NOMO-1 (cell line): ENCODE results near the gene NUTF2.
"Not testable (repeated sequence)": the region's sequence is repeated elsewhere in the genome, so short reads cannot be mapped to it uniquely, and the experiment has no call there.

Experiments used
- DNase-seq, 2 experiments: peaks; one replicate each; lab custom pipeline; 2025; ENCODE audit not compliant: unreplicated experiment in 2 of 2; lab: John Stamatoyannopoulos, UW

NUTF2 gene

GRCh38 chr16:67862623-67863583, 16.2 kb downstream of the NUTF2 start:
- DNase-seq, result no peak

GRCh38 chr16:67864044-67864443, 17.3 kb downstream of the NUTF2 start:
- not testable (repeated sequence) for DNase-seq

GRCh38 chr16:67864594-67864993, 17.9 kb downstream of the NUTF2 start:
- DNase-seq, result no peak

GRCh38 chr16:67865318-67865717, 18.6 kb downstream of the NUTF2 start:
- peak in 1 of 2 experiments; percentile 5 for DNase-seq

- no peak for DNase-seq
These were observed 21.6 kb downstream of the NUTF2 start for GRCh38 chr16:67868290-67868689.

GRCh38 chr16:67869653-67870052, 22.9 kb downstream of the NUTF2 start:
- no peak for DNase-seq

- no peak for DNase-seq
These were observed 24.5 kb downstream of the NUTF2 start for GRCh38 chr16:67871256-67871655.

- DNase-seq, result no peak
These were observed 25.4 kb downstream of the NUTF2 start for GRCh38 chr16:67872131-67872630.

GRCh38 chr16:67872631-67873434, 26.1 kb downstream of the NUTF2 start, which contains the start of gene EDC4:
TSS of gene EDC4 (plus strand) at chr16:67873052. CDS start at chr16:67873262, 210 bp downstream.
- DNase-seq, result peak; percentile 46 to 75

- DNase-seq, result no peak
These were observed 27.0 kb downstream of the NUTF2 start for GRCh38 chr16:67873435-67874370.

GRCh38 chr16:67874372-67874771, 27.6 kb downstream of the NUTF2 start:
- no peak for DNase-seq

GRCh38 chr16:67877064-67877463, 30.3 kb downstream of the NUTF2 start:
- DNase-seq, result no peak

- no peak for DNase-seq
These were observed 31.5 kb downstream of the NUTF2 start for GRCh38 chr16:67878232-67878631.

- no peak for DNase-seq
These were observed 32.1 kb downstream of the NUTF2 start for GRCh38 chr16:67878846-67879245.

- DNase-seq, result no peak
These were observed 32.7 kb downstream of the NUTF2 start for GRCh38 chr16:67879462-67879861.

GRCh38 chr16:67879936-67880335, 33.2 kb downstream of the NUTF2 start:
- DNase-seq, result no peak

GRCh38 chr16:67880584-67880983, 33.9 kb downstream of the NUTF2 start:
- no peak for DNase-seq

GRCh38 chr16:67881621-67882161, 35.0 kb downstream of the NUTF2 start:
- no peak for DNase-seq

- no peak for DNase-seq
These were observed 35.8 kb downstream of the NUTF2 start for GRCh38 chr16:67882374-67883145.
